Activated CD4-positive, alpha-beta memory T cell treated with anti-CD3 and anti-CD28 coated beads for 36 hours (primary cell): ENCODE measurements around the gene GTF3C6. TPM values are rescaled to one million over a fixed set of nuclear protein-coding genes. Genes with fewer than 3 reads are reported as not detected.
"Not testable (repeated sequence)": the region's sequence is repeated elsewhere in the genome, so short reads cannot be mapped to it uniquely, and the experiment has no call there.

Experiments
- CTCF ChIA-PET: fragments of 350-600 bp; sonication (Branson Sonifier 250); formaldehyde crosslinking; loops from one replicate; lab custom pipeline; 2021; ENCODE audit warnings: antibody characterized with exemption, inconsistent platforms; lab: Charles Lee
- POLR2A ChIA-PET: fragments of 350-600 bp; sonication (Branson Sonifier 250); formaldehyde crosslinking; loops from one replicate; lab custom pipeline; 2021; ENCODE audit warnings: antibody characterized with exemption; lab: Charles Lee
- DNase-seq: peaks from one replicate; pipeline ENCODE4 v3.0.0-alpha.2; 2020
- H3K27ac Mint-ChIP-seq: one replicate; pipeline ENCODE4 v1.8.0; 2021; ENCODE audit warnings: mixed read lengths
- H3K27me3 Mint-ChIP-seq: one replicate; pipeline ENCODE4 v1.8.0; 2021; ENCODE audit warnings: mixed read lengths
- H3K36me3 Mint-ChIP-seq: one replicate; pipeline ENCODE4 v1.8.0; 2021; ENCODE audit warnings: mixed read lengths
- H3K4me1 Mint-ChIP-seq: one replicate; pipeline ENCODE4 v1.8.0; 2021; ENCODE audit warnings: low read depth, mixed read lengths
- H3K4me3 Mint-ChIP-seq: one replicate; pipeline ENCODE4 v1.8.0; 2021; ENCODE audit warnings: mild to moderate bottlenecking, mixed read lengths
- H3K9me3 Mint-ChIP-seq: one replicate; pipeline ENCODE4 v1.8.0; 2021; ENCODE audit warnings: mixed read lengths
- intact Hi-C: fragments of 100-400 bp; cut with micrococcal nuclease; formaldehyde crosslinking; loops from one replicate; pipeline ENCODE4 v1.15.1; 2023
- total RNA-seq, 2 experiments: library from RNA; stranded (reverse); gene quantifications; one replicate each; pipeline ENCODE4 v1.2.3, GENCODE V29; 2021

Gene GTF3C6
- total RNA-seq, 2 experiments from 2014 or later: 97.1 to 97.7 TPM

DNA sequence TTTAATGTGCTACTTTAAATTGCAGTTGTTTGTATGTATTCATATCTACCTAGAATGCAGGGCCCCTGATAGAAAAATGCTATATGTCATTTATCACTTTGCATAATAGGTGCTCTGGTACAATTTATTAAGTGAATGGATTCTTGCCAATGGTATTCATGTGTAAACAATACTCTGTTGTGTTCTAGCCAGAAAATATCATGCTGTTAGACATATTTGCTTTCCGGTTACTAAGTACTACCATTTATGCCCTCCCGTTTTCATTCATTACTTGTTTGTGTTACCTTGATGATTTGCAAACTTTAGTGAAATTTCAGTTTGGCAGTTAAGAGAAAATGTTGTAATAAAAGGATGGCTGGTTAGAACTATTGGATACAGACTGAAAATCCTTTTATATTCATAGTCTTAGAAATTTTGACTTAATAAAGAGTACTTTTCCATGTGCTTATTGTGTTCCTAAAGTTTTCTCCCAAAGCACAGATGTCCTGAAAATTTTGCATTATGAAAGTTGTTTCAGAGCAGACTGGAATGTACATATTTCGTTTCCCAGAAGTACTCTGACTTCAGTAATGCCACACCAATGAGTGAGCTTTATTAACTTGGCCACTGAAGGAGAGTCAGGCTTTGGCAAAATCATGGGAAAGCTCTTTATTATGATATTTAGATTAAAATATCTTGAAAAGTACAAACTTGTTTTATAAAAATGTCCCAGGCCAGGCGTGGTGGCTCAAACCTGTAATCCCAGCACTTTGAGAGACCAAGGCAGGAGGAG, 54.8 kb downstream of the GTF3C6 start:
- Mint-ChIP-seq H3K4me3 (no peak overlapping the region), H3K9me3 (no peaks in the 10 kb centered on the region), H3K27ac (no peak overlapping the region), H3K27me3 (no peaks in the 10 kb centered on the region), H3K36me3 (peaks cover 46% of the 10 kb centered on the region), H3K4me1 (peaks cover 4% of the 10 kb centered on the region)
- no peak for DNase-seq
- ChIA-PET CTCF (interaction anchor here (2.1 to 7.3 kb wide), 2 partner anchors 45 to 196 kb away, joined by 7 to 54 read pairs; no protein-coding TSS in a partner anchor), POLR2A (no interaction called here)
- intact Hi-C loops: loop anchor here (5.0 kb wide), 1 partner anchor 1029 kb away; no protein-coding TSS in a partner anchor

DNA sequence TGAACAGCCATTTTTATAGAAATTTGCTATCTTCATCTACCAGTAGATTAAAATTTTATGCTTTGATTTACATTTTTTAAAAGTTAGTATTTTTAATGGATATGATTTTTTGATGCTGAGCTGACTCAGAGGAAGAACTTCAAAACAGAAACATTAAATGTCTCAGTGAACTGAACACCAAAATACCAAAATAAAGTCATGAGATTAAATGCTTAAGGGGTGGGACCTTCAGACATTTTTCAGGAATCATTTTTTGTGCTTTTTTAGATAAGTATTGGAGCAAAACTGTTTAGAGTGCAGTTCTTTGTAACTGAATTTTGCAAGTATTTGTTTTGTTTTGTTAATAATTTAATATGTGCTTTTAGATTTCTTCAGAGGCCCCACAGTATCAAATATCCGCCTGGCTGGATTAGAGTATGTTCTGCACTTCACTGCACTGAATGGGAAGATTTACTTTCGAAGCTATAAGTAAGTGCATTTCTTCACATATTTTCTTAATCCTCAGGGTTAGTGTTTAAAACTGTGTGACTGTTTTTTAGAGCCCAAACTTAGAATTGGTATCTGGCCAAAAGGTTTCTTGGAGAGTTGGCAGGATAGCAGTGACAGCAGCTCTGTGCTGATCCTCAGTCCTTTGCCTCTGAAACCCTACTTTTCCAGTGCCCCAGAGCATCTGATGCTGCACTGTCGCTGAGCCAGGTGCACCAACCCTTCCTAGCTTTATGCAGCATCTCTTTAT, 57.1 kb downstream of the GTF3C6 start:
- Mint-ChIP-seq H3K27me3 (no peaks in the 10 kb centered on the region), H3K9me3 (no peaks in the 10 kb centered on the region), H3K36me3 (peaks cover 43% of the 10 kb centered on the region), H3K27ac (no peak overlapping the region), H3K4me3 (no peak overlapping the region), H3K4me1 (peaks cover 4% of the 10 kb centered on the region)
- POLR2A ChIA-PET: no interaction called here
- intact Hi-C loops: no loop called here
- CTCF ChIA-PET: interaction anchor here (0.7 to 7.3 kb wide), 2 partner anchors 19 to 194 kb away, joined by 6 to 54 read pairs; no protein-coding TSS in a partner anchor
- no peak for DNase-seq

DNA sequence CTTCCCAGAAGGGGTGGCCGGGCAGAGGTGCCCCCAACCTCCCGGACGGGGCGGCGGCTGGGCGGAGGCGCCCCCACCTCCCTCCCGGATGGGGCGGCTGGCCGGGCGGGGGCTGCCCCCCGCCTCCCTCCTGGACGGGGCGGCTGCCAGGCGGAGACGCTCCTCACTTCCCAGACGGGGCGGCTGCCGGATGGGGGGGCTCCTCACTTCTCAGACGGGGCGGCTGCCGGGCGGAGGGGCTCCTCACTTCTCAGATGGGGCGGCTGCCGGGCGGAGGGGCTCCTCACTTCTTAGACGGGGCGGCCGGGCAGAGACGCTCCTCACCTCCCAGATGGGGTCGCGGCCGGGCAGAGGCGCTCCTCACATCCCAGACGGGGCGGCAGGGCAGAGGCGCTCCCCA, 58.7 kb downstream of the GTF3C6 start:
- H3K27me3 Mint-ChIP-seq, POLR2A ChIA-PET, CTCF ChIA-PET, H3K4me1 Mint-ChIP-seq, H3K27ac Mint-ChIP-seq, H3K9me3 Mint-ChIP-seq, H3K4me3 Mint-ChIP-seq, intact Hi-C loops, DNase-seq: not testable (repeated sequence)
- peaks cover 38% of the 10 kb centered on the region for H3K36me3 Mint-ChIP-seq

Other genes starting within 250 kb of the GTF3C6 start
- gene CDK19, start 143.2 kb upstream of the GTF3C6 start, total RNA-seq: 10 to 100 TPM; 18.2 to 18.4 TPM
- 10 to 100 TPM; 79.1 to 84.3 TPM for gene AMD1, start 83.9 kb upstream of the GTF3C6 start, total RNA-seq
- gene RPF2, start 23.3 kb downstream of the GTF3C6 start, total RNA-seq: 10 to 100 TPM; 45.5 to 46.0 TPM
- gene SLC16A10, start 128.8 kb downstream of the GTF3C6 start, total RNA-seq: 1 to 10 TPM; 3.4 to 3.6 TPM